Fibroblast of pulmonary artery (primary cell): ENCODE data around the gene STX7.

Experiments used
- DNase-seq: peaks from one replicate; pipeline ENCODE4 v3.0.0-alpha.2; 2010; ENCODE audit warnings: low read depth
- H3K4me3 ChIP-seq: replicated peaks from 2 replicates; pipeline ENCODE4 v1.5.1; 2011; ENCODE audit warnings: low read depth, mild to moderate bottlenecking, control low read depth, low read length, moderate library complexity
- TF ChIP-seq, protein P1 (sequence below): IDR thresholded peaks from 2 replicates; pipeline ENCODE4 v1.5.1; 2011; ENCODE audit warnings: mild to moderate bottlenecking, control low read depth, low read length, inconsistent platforms; ENCODE audit errors: missing control alignments

STX7 gene

DNA sequence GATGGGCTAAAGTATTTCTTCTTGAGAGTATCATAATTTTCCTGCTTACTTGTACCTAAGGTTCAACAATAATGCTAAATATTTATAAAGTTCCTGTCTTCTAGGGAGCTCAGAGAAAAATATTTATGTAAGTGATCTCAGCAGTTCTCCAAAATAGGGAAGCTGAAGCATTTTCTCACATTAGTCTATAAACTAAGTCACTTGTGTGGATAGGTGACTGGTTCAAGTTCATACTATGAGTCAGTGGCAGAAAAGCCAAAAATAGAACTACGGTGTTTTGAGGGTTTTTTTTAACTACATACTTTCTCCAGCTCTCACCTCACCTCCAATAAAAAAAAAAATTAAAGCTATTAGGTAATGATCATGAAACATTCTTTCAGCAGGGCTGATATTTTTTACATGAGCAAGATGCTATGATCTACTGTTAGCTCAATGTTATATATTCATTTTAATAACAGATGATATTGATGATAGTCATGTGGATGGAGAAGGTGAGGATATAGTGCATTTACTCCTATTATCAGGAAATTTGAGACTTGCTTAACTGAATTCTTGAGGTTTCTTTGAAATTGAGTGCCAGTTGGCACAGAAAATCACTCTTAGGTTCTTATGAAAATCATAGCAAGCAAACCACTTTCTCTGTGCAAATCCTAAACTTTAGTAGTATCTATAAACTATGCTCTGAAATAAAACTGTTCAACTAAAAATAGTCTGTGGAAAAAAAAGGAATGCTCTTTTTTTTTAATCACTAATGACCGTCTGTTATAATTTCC lies 107.6 kb downstream of the STX7 start:
- no peak overlapping the region for H3K4me3 ChIP-seq
- no peak for DNase-seq
- TF ChIP-seq, protein P1, sequence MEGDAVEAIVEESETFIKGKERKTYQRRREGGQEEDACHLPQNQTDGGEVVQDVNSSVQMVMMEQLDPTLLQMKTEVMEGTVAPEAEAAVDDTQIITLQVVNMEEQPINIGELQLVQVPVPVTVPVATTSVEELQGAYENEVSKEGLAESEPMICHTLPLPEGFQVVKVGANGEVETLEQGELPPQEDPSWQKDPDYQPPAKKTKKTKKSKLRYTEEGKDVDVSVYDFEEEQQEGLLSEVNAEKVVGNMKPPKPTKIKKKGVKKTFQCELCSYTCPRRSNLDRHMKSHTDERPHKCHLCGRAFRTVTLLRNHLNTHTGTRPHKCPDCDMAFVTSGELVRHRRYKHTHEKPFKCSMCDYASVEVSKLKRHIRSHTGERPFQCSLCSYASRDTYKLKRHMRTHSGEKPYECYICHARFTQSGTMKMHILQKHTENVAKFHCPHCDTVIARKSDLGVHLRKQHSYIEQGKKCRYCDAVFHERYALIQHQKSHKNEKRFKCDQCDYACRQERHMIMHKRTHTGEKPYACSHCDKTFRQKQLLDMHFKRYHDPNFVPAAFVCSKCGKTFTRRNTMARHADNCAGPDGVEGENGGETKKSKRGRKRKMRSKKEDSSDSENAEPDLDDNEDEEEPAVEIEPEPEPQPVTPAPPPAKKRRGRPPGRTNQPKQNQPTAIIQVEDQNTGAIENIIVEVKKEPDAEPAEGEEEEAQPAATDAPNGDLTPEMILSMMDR: no peak

DNA sequence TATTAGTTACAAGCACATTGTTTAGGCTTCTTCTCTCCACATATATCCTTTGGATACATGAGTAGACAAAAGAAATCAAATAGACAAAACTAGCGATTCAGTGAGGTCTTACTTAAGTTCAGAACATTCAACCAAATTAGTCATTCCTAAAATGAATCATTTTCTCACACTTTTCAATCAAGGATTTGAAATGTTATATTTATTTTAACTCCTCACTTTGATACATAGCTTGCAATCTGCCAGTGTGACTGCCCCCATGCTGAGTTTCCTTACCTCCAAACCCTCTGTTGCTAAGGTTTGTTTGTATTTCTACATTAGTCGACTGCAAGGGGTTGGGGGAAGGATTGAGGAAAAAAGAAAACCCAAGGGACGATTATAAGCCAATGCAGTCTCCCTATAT lies 108.2 kb downstream of the STX7 start:
- TF ChIP-seq, protein P1: no peak
- H3K4me3 ChIP-seq: no peak overlapping the region
- DNase-seq: no peak

DNA sequence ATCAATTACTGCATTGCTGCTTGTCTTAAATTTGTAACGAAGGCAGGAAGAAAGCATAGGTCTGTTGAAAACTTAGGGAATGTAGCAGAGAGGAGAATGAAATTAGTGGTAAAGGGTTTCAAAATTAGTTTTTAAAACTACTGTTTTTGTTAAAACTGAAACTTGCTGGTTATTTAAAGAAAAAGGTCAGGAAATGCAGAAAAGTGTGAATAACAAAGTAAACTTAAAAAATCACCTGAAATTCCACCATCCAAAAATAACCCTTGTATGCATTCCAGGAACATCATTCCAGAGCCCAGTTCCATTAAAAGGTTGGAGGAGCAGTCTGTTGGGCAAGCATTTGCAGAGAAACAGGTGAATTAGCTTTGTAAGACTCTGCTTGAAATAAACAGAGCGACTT lies 108.6 kb downstream of the STX7 start:
- DNase-seq: no peak
- H3K4me3 ChIP-seq: no peak overlapping the region
- TF ChIP-seq, protein P1: no peak

DNA sequence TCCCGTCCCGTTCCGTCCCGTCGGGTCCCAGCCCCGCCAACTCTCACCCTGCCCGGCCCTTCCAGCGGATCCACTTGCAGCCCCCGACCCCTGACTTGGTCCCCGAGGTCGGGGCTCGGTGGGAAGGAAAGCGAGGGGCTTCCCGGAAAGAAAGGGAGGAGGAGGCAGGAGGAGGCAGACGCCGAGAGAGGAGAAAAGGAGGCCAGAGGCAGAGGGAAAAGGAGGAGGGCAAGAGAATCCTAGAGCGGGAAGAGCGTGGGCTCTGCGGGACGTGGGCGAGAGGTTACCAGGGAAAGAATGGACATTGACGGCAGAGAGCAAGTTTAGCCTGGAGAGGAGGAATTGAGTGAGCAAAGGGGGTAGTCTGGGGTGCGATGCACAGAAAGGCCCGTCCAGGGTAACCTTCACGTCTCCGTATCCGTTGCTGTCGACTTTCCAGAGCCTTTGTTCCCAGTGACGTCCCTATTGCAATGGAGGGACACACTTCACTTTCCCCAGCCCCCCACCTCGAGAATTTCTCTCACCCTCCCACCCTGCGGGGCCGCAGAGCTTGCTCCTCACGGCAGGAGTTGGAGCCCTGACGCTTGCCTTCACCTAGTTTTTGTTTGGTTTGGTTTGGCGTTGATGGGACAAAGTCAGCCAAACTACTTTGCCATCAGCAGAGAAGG lies 111.2 kb downstream of the STX7 start:
- TF ChIP-seq, protein P1: no peak
- peak overlapping the region; percentile 66 for H3K4me3 ChIP-seq
- no peak for DNase-seq

DNA sequence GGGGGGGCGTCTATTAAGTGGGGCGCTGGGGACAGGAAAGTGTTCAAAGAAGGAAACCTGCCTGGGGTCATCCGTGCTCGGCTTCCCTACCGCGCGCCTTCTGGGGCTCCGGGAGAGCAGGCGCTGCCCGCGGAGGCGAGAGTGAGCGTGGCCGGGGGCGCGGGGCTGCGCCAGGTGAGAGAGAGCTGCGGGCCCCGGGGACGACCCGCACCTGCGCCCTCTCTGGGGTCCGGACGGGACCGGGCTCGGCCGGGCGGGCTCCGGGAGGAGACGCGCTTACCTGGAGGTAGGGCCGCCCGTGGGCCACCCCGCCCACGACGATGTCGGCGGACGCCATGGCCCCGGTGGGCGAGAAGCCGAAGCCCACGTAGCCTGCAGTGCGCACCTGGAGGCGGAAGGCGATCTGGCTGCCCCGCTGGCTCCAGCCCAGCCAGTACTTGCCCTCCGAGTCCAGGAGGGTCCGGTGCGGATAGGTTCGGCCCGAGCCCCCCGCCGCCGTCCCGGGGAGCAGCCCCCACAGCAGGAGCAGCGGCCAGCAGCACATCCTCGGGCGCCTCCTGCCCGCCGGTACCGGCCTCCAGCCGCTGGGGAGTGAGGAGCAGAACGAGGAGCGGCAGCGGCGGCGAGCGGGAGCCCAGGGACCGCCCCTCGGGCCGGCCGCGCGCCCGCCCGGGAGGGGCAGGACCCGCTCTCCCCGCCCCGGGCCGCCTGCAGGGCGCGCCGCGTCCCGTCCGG lies 111.9 kb downstream of the STX7 start, which contains the start of gene MOXD1:
MOXD1 (minus strand) TSS at position 593 of the 735 bp plus-strand sequence; CDS start at position 544, 49 bp downstream.
- TF ChIP-seq, protein P1: no peak
- peak within 1 kb of the TSS; percentile 66 for H3K4me3 ChIP-seq
- peak; percentile 34 for DNase-seq

DNA sequence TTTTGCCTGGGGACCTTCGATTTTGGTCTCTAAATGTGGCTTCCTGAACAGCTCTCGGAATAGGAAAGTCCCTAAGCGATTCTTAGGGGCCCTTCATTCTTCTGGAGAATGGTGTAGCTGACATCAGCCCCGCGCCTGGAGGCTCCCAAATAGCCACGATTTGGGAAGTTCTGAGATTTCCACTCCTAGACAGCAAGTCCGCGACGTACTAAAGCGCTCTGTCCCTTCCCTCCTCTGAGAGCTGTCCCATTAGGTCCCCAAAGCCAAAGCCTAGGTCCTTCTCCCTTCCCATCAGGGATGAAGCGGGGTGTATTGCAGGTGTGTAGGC lies 112.4 kb downstream of the STX7 start:
- H3K4me3 ChIP-seq: peak overlapping the region; percentile 66
- no peak for DNase-seq
- TF ChIP-seq, protein P1: no peak
